HepG2 (cell line): Measurements from ENCODE around the gene SNU13. TPM values are rescaled to one million over a fixed set of nuclear protein-coding genes. Genes with fewer than 3 reads are reported as not detected.

Experiments
- ATAC-seq: fragments of 200-7000 bp; cut with Tn5 transposase; 3 replicates; pipeline ENCODE4 v1.9.1; 2020; ENCODE audit warnings: mild to moderate bottlenecking, moderate library complexity
- BruUV-seq: library from RNA; stranded (reverse); fragments of 400-500 nt; replicated peaks from 2 replicates; lab custom pipeline; 2021; lab: Mats Ljungman, UMichigan
- CTCF ChIA-PET: fragments of 300-600 bp; formaldehyde crosslinking; extraction: SDS; loops from one replicate; lab custom pipeline; 2021; ENCODE audit warnings: low total read pairs, inconsistent platforms, low intra/inter-chr PET ratio; lab: Yijun Ruan, JAX
- POLR2A ChIA-PET: fragments of 350-600 bp; sonication (Branson Sonifier 250); formaldehyde crosslinking; loops from one replicate; lab custom pipeline; 2020; ENCODE audit warnings: antibody characterized with exemption, inconsistent platforms; lab: Yijun Ruan, JAX
- DNase-seq: peaks from one replicate; pipeline ENCODE4 v3.0.0-alpha.2; 2015; ENCODE audit warnings: low spot score
- FAIRE-seq: peaks from 3 replicates; lab custom pipeline; 2011; peaks lifted over from hg19 to GRCh38; lab: Jason Lieb, UNC
- H2AFZ ChIP-seq: one replicate; pipeline ENCODE4 v1.6.1; 2011; ENCODE audit warnings: low read length, inconsistent platforms
- H3K27ac ChIP-seq: fragments of 300-600 bp; 3 replicates; pipeline ENCODE4 v1.8.0; 2011; ENCODE audit warnings: mixed run types, mild to moderate bottlenecking, mixed read lengths, low read length, inconsistent platforms; ENCODE audit not compliant: insufficient read depth; ENCODE audit errors: extremely low read length
- H3K27me3 ChIP-seq, 2 experiments: fragments of 200-600 bp in 1 of 2; 2 replicates in 1 of 2; 3 replicates in 1 of 2; pipeline versions ENCODE4 v1.6.0 to v1.8.0; 2011; ENCODE audit warnings: low read length in 2 of 2, mild to moderate bottlenecking in 2 of 2, moderate library complexity in 2 of 2, inconsistent platforms in 1 of 2; ENCODE audit not compliant: insufficient read depth in 2 of 2, control insufficient read depth in 1 of 2
- H3K36me3 ChIP-seq, 2 experiments: fragments of 200-600 bp in 1 of 2; replicated peaks in 1 of 2; 2 replicates in 1 of 2; 3 replicates in 1 of 2; pipeline versions ENCODE4 v1.5.1 to v1.8.0; 2011; ENCODE audit warnings: low read length in 2 of 2, inconsistent platforms in 1 of 2; ENCODE audit not compliant: insufficient read depth in 2 of 2, control insufficient read depth in 1 of 2
- H3K4me1 ChIP-seq: 2 replicates; pipeline ENCODE4 v1.5.1; 2012; ENCODE audit warnings: low read length, inconsistent platforms; ENCODE audit not compliant: insufficient read depth
- H3K4me2 ChIP-seq: 2 replicates; pipeline ENCODE4 v1.6.0; 2011; ENCODE audit warnings: low read depth, low read length, inconsistent platforms
- H3K4me3 ChIP-seq, 3 experiments: fragments of 200-600 bp in 1 of 3; sonication (generic), shearing (Covaris generic) in 1 of 3; replicated peaks in 1 of 3; 2 replicates each; pipeline ENCODE4 v1.5.1; 2011 to 2016; ENCODE audit warnings: low read length in 3 of 3, inconsistent platforms in 2 of 3, low read depth in 2 of 3, mild to moderate bottlenecking in 2 of 3, control low read depth in 1 of 3, mixed read lengths in 1 of 3; ENCODE audit not compliant: insufficient read depth in 1 of 3
- H3K79me2 ChIP-seq: one replicate; pipeline ENCODE4 v1.6.1; 2011; ENCODE audit warnings: low read length, inconsistent platforms; ENCODE audit not compliant: insufficient read depth
- H3K9ac ChIP-seq: 2 replicates; pipeline ENCODE4 v1.6.0; 2011; ENCODE audit warnings: mild to moderate bottlenecking, low read depth, low read length, inconsistent platforms; ENCODE audit not compliant: insufficient read depth
- H3K9me3 ChIP-seq: 2 replicates; pipeline ENCODE4 v1.5.1; 2012; ENCODE audit warnings: mild to moderate bottlenecking, low read length
- H4K20me1 ChIP-seq: 2 replicates; pipeline ENCODE4 v1.6.0; 2011; ENCODE audit warnings: inconsistent platforms, mild to moderate bottlenecking, low read length, moderate library complexity; ENCODE audit not compliant: insufficient read depth
- CENPBD1 ChIP-seq: sonication (generic); formaldehyde crosslinking; IDR thresholded peaks from 2 replicates; pipeline ENCODE4 v1.8.0; 2022; ENCODE audit warnings: missing genetic modification reagents, low read depth, mild to moderate bottlenecking, borderline replicate concordance
- DPF2 ChIP-seq: sonication (generic); formaldehyde crosslinking; IDR thresholded peaks from 2 replicates; pipeline ENCODE4 v1.4.0; 2020; ENCODE audit warnings: mild to moderate bottlenecking, low read depth, missing genetic modification reagents, borderline replicate concordance
- MEIS2 ChIP-seq: sonication (generic); formaldehyde crosslinking; IDR thresholded peaks from 2 replicates; pipeline ENCODE4 v1.9.0; 2021; ENCODE audit warnings: mild to moderate bottlenecking, missing genetic modification reagents
- POLR2G ChIP-seq: fragments of 200-400 bp; formaldehyde crosslinking; IDR thresholded peaks from 2 replicates; pipeline ENCODE4 v1.6.1; 2018; ENCODE audit warnings: mild to moderate bottlenecking, low read depth, low read length, moderate library complexity
- SAFB2 ChIP-seq: sonication (generic); formaldehyde crosslinking; IDR thresholded peaks from 2 replicates; pipeline ENCODE4 v1.5.1; 2020; ENCODE audit warnings: missing genetic modification reagents, low read depth, mild to moderate bottlenecking, borderline replicate concordance
- SMARCC2 ChIP-seq: fragments of 450-650 bp; IDR thresholded peaks from 2 replicates; pipeline ENCODE4 v1.6.1; 2017; ENCODE audit warnings: antibody characterized with exemption, mild to moderate bottlenecking
- SOX6 ChIP-seq, 2 experiments: fragments of 450-650 bp in 1 of 2; sonication (generic) in 1 of 2; formaldehyde crosslinking in 1 of 2; IDR thresholded peaks; 2 replicates each; pipeline versions ENCODE4 v1.4.0 to v1.6.1; 2017 to 2020; ENCODE audit warnings: antibody characterized with exemption in 1 of 2, mild to moderate bottlenecking in 1 of 2, missing genetic modification reagents in 1 of 2
- ZBTB37 ChIP-seq: sonication (generic); formaldehyde crosslinking; IDR thresholded peaks from 2 replicates; pipeline ENCODE4 v1.4.0; 2020; ENCODE audit warnings: mild to moderate bottlenecking, missing genetic modification reagents
- ZBTB8A ChIP-seq: sonication (generic); formaldehyde crosslinking; IDR thresholded peaks from 2 replicates; pipeline ENCODE4 v1.4.0; 2020; ENCODE audit warnings: mild to moderate bottlenecking, low read depth, missing genetic modification reagents, borderline replicate concordance
- ZNF296 ChIP-seq: sonication (generic); formaldehyde crosslinking; conservative IDR thresholded peaks from 2 replicates; pipeline ENCODE4 v1.5.0; 2020; ENCODE audit warnings: mild to moderate bottlenecking, missing genetic modification reagents
- ZNF354B ChIP-seq: sonication (generic); formaldehyde crosslinking; IDR thresholded peaks from 2 replicates; pipeline ENCODE4 v1.8.0; 2022; ENCODE audit warnings: mild to moderate bottlenecking, missing genetic modification reagents
- ZNF383 ChIP-seq: sonication (generic); formaldehyde crosslinking; IDR thresholded peaks from 2 replicates; pipeline ENCODE4 v1.4.0; 2020; ENCODE audit warnings: missing genetic modification reagents, mild to moderate bottlenecking, borderline replicate concordance
- ZNF496 ChIP-seq: sonication (generic); formaldehyde crosslinking; IDR thresholded peaks from 2 replicates; pipeline ENCODE4 v1.8.1; 2023; ENCODE audit warnings: mild to moderate bottlenecking, moderate library complexity, missing genetic modification reagents; ENCODE audit not compliant: insufficient replicate concordance
- ZNF552 ChIP-seq: sonication (generic); formaldehyde crosslinking; IDR thresholded peaks from 2 replicates; pipeline ENCODE4 v1.9.0; 2022; ENCODE audit warnings: missing genetic modification reagents, mild to moderate bottlenecking, borderline replicate concordance
- ZNF629 ChIP-seq: sonication (generic); formaldehyde crosslinking; conservative IDR thresholded peaks from 2 replicates; pipeline ENCODE4 v1.5.0; 2020; ENCODE audit warnings: missing genetic modification reagents
- ZNF678 ChIP-seq: sonication (generic); formaldehyde crosslinking; IDR thresholded peaks from 2 replicates; pipeline ENCODE4 v1.4.0; 2020; ENCODE audit warnings: mild to moderate bottlenecking, missing genetic modification reagents
- ZSCAN31 ChIP-seq: sonication (generic); formaldehyde crosslinking; IDR thresholded peaks from 2 replicates; pipeline ENCODE4 v1.5.0; 2020; ENCODE audit warnings: low read depth, mild to moderate bottlenecking, missing genetic modification reagents
- WGBS: methylation state at CpG from one replicate; pipeline ENCODE4 v1.1.6; 2017; ENCODE audit warnings: low lambda C conversion rate; 5-methylcytosine and 5-hydroxymethylcytosine counted together
- in situ Hi-C: cut with HindIII; loops from 2 replicates; pipeline ENCODE4 v1.10.0; 2017; ENCODE audit warnings: low pct_unique_long_range_greater_than_20kb; ENCODE audit not compliant: extremely low pct_ligation_motif_present
- intact Hi-C: fragments of 100-400 bp; cut with micrococcal nuclease; formaldehyde crosslinking; loops from one replicate; pipeline ENCODE4 v1.10.0; 2022; ENCODE audit not compliant: unreplicated experiment
- polyA plus RNA-seq, 8 experiments: library from polyadenylated mRNA; depleted of rRNA in 3 of 8; stranded (reverse) in 7 of 8; unstranded in 1 of 8; fragments of >200 nt; fragmentation: Illumina TruSeq in 4 of 8; extraction: Trizol in 4 of 8; gene quantifications; 2 replicates each; pipeline versions ENCODE4 v1.2.1 to v1.2.3, GENCODE V29; 2011 to 2016; ENCODE audit warnings: low read depth in 4 of 8, missing spikeins in 1 of 8, mixed read lengths in 1 of 8; ENCODE audit not compliant: insufficient read depth in 1 of 8
- total RNA-seq, 5 experiments: library from RNA; depleted of rRNA; stranded (reverse); fragments of >200 nt; fragmentation: Illumina TruSeq; extraction: Trizol; gene quantifications; 2 replicates each; pipeline ENCODE4 v1.2.3, GENCODE V29; 2016; ENCODE audit warnings: low read depth in 1 of 5

The SNU13 gene
- total and polyA plus RNA-seq, 2 of the 13 experiments (the other 11 are each of a cell fraction or from before 2014, with no cell fraction given) = 203 to 287 TPM

GRCh38 chr22:41642331-41643110 is 46.1 kb downstream of the SNU13 start:
- Histone ChIP-seq H3K9me3 (no peaks in the 10 kb centered on the region), H3K9ac (no peak overlapping the region), H3K79me2 (peaks cover 9% of the 10 kb centered on the region), H3K36me3 (peaks cover 20 to 74% of the 10 kb centered on the region in 2 experiments), H3K4me1 (no peaks in the 10 kb centered on the region), H3K27ac (no peak overlapping the region), H2AFZ (no peak overlapping the region), H3K27me3 (no peaks in the 10 kb centered on the region), H3K4me2 (no peak overlapping the region), H4K20me1 (peaks cover 3% of the 10 kb centered on the region; the same call in 1 of the 2 replicates), H3K4me3 (no peak overlapping the region)
- ChIA-PET POLR2A (no interaction called here), CTCF (no interaction called here)
- WGBS = 96% methylated on average over 6 of the region's 6 CpGs
- TSS peak; percentile 35 for BruUV-seq
- in situ Hi-C loops = no loop called here
- ATAC-seq = no peak
- no peak for FAIRE-seq
- intact Hi-C loops = no loop called here
- no peak for DNase-seq
- TF ChIP-seq SAFB2 (CRISPR knock-in tag) (no peak), ZNF629 (CRISPR knock-in tag) (no peak), DPF2 (CRISPR knock-in tag) (no peak), ZNF496 (CRISPR knock-in tag) (no peak), ZNF678 (CRISPR knock-in tag) (no peak), ZNF383 (CRISPR knock-in tag) (no peak), ZSCAN31 (no peak), MEIS2 (CRISPR knock-in tag) (no peak), SMARCC2 (no peak), CENPBD1 (no peak), ZNF354B (CRISPR knock-in tag) (no peak), SOX6 (IDR thresholded peaks at IDR 0.05) (no peak), SOX6 (CRISPR knock-in tag; IDR thresholded peaks at IDR 0.05) (no peak), ZNF552 (CRISPR knock-in tag) (no peak), ZNF296 (CRISPR knock-in tag) (no peak), ZBTB37 (CRISPR knock-in tag) (no peak), ZBTB8A (CRISPR knock-in tag) (no peak), POLR2G (no peak)
